Natural killer cell treated with Interleukin-12 subunit alpha and Interleukin-12 subunit beta and Interleukin-15 and Interleukin-18, amount 100 ng/mL, for 72 hours (primary cell): Measurements from ENCODE around the gene EEIG2. TPM values are rescaled to one million over a fixed set of nuclear protein-coding genes. Genes with fewer than 3 reads are reported as not detected.
A peak's percentile ranks its signal among the peaks of the same experiment; 100 is the strongest.
"Not testable (repeated sequence)": the region's sequence is repeated elsewhere in the genome, so short reads cannot be mapped to it uniquely, and the experiment has no call there.

Experiments
- ATAC-seq, 2 donors: fragments of 150-1000 bp; cut with Tn5 transposase in 1 of 2; sonication (Bioruptor Pico), chemical (Tn5 transposase) in 1 of 2; 2 replicates each; pipeline ENCODE4 v1.10.0; 2021
- DNase-seq: peaks from one replicate; pipeline ENCODE4 v3.0.0; 2022; ENCODE audit warnings: low spot score
- H3K27ac Mint-ChIP-seq, 2 donors: 1 replicate in 1 of 2; 2 replicates in 1 of 2; pipeline ENCODE4 v1.8.0; 2022; ENCODE audit warnings: mixed read lengths in 2 of 2, mild to moderate bottlenecking in 1 of 2, moderate library complexity in 1 of 2
- H3K27me3 Mint-ChIP-seq, 2 donors: 1 replicate in 1 of 2; 2 replicates in 1 of 2; pipeline ENCODE4 v1.8.0; 2022; ENCODE audit warnings: mixed read lengths in 2 of 2
- H3K36me3 Mint-ChIP-seq: one replicate; pipeline ENCODE4 v1.8.0; 2022; ENCODE audit warnings: mixed read lengths
- H3K4me1 Mint-ChIP-seq, 2 donors: 1 replicate in 1 of 2; 2 replicates in 1 of 2; pipeline ENCODE4 v1.8.0; 2022; ENCODE audit warnings: low read depth in 2 of 2, mixed read lengths in 2 of 2, mild to moderate bottlenecking in 1 of 2
- H3K4me3 Mint-ChIP-seq: one replicate; pipeline ENCODE4 v1.8.0; 2022; ENCODE audit warnings: mixed read lengths
- H3K9me3 Mint-ChIP-seq: 2 replicates; pipeline ENCODE4 v1.8.0; 2022; ENCODE audit warnings: mixed read lengths
- total RNA-seq, 2 donors: library from RNA; stranded (reverse); gene quantifications; one replicate each; pipeline ENCODE4 v1.2.3, GENCODE V29; 2022

EEIG2 gene
- total RNA-seq, 2 donors from 2014 or later = 18.4 to 20.7 TPM

DNA sequence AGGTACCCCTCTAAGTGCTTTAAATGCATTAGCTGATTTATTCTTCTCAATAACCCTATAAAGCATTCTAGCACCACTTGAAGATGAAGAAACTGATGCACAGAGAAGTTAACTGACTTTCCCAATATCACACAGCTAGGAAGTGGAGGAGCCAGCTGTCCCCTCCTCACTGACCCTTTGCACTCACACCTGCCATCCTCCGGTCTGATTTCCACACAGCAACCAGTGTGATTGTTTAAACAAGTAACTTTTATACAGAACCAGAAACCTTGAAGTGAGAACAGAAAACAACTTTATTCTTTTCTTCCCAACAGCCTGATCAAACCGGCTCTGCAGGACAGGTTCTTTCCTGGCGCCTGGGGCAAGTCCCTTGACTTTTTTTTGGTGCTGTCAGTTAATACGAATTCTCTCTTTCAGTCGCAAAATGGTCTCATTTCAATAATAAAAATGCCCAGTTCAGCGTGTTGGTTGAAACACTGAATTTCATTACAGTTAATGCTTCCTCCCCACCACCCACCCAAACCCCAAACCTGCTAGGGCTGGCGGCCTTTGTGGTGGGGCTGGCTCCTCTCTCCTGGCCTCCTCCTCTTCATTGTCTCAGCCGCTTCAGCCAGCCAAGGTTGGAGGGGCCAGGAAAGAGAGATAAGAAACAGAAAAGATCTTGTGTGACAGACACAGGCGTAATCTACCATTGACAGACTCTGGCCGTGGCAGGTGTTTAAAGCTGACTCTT, 26.4 kb upstream of the EEIG2 start:
- H3K9me3 Mint-ChIP-seq = no peaks in the 10 kb centered on the region
- H3K4me3 Mint-ChIP-seq = no peak overlapping the region
- H3K4me1 Mint-ChIP-seq = peaks cover 12 to 16% of the 10 kb centered on the region in 2 donors
- H3K27ac Mint-ChIP-seq = no peak overlapping the region
- peaks cover 16% of the 10 kb centered on the region for H3K36me3 Mint-ChIP-seq
- ATAC-seq = peak; percentile 41 to 66
- DNase-seq = no peak
- peaks cover 12% of the 10 kb centered on the region in 2 donors for H3K27me3 Mint-ChIP-seq

GRCh38 chr1:108534759-108535158, 25.1 kb upstream of the EEIG2 start:
- peaks cover 17 to 19% of the 10 kb centered on the region in 2 donors for H3K27me3 Mint-ChIP-seq
- H3K27ac Mint-ChIP-seq = peak overlapping the region in 1 of 2 donors; percentile 22
- H3K36me3 Mint-ChIP-seq = peaks cover 16% of the 10 kb centered on the region
- no peak for DNase-seq
- peak overlapping the region; percentile 54 for H3K4me3 Mint-ChIP-seq
- H3K9me3 Mint-ChIP-seq = no peaks in the 10 kb centered on the region
- peak; percentile 60 to 83 for ATAC-seq
- H3K4me1 Mint-ChIP-seq = peaks cover 12 to 16% of the 10 kb centered on the region in 2 donors

DNA sequence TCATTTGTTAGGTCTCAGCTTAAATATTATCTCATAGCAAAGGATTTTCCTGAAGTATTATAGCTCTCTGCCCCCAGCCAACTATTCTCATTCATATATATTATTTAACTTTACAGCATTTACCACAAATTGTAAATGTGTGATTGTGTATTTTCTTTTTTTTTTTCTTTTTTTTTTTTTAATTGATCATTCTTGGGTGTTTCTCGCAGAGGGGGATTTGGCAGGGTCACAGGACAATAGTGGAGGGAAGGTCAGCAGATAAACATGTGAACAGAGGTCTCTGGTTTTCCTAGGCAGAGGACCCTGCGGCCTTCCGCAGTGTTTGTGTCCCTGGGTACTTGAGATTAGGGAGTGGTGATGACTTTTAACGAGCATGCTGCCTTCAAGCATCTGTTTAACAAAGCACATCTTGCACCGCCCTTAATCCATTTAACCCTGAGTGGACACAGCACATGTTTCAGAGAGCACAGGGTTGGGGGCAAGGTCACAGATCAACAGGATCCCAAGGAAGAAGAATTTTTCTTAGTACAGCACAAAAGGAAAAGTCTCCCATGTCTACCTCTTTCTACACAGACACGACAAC, 24.5 kb upstream of the EEIG2 start:
- H3K9me3 Mint-ChIP-seq, DNase-seq, ATAC-seq, H3K4me3 Mint-ChIP-seq: not testable (repeated sequence)
- Mint-ChIP-seq H3K27me3 (peaks cover 13 to 22% of the 10 kb centered on the region in 2 donors), H3K36me3 (peaks cover 16% of the 10 kb centered on the region), H3K4me1 (peaks cover 12 to 16% of the 10 kb centered on the region in 2 donors), H3K27ac (peak overlapping the region in 1 of 2 donors; percentile 22)

GRCh38 chr1:108536021-108536420, 23.9 kb upstream of the EEIG2 start:
- Mint-ChIP-seq H3K4me1 (peaks cover 12 to 16% of the 10 kb centered on the region in 2 donors), H3K27me3 (peaks cover 15 to 22% of the 10 kb centered on the region in 2 donors), H3K36me3 (peaks cover 16% of the 10 kb centered on the region)
- not testable (repeated sequence) for DNase-seq, ATAC-seq, H3K9me3 Mint-ChIP-seq, H3K27ac Mint-ChIP-seq, H3K4me3 Mint-ChIP-seq

GRCh38 chr1:108536791-108537190, 23.1 kb upstream of the EEIG2 start:
- Mint-ChIP-seq H3K36me3 (peaks cover 16% of the 10 kb centered on the region), H3K27me3 (peaks cover 15 to 22% of the 10 kb centered on the region in 2 donors), H3K4me1 (peaks cover 12 to 16% of the 10 kb centered on the region in 2 donors)
- not testable (repeated sequence) for ATAC-seq, H3K9me3 Mint-ChIP-seq, DNase-seq, H3K4me3 Mint-ChIP-seq, H3K27ac Mint-ChIP-seq

GRCh38 chr1:108537976-108538375, 21.9 kb upstream of the EEIG2 start:
- H3K36me3 Mint-ChIP-seq = peaks cover 16% of the 10 kb centered on the region
- H3K27me3 Mint-ChIP-seq = peaks cover 22 to 32% of the 10 kb centered on the region in 2 donors
- H3K4me1 Mint-ChIP-seq = peaks cover 12 to 16% of the 10 kb centered on the region in 2 donors
- no peak overlapping the region for H3K4me3 Mint-ChIP-seq
- DNase-seq (no peak), ATAC-seq (no peak)
- H3K27ac Mint-ChIP-seq = no peak overlapping the region
- no peaks in the 10 kb centered on the region for H3K9me3 Mint-ChIP-seq

DNA sequence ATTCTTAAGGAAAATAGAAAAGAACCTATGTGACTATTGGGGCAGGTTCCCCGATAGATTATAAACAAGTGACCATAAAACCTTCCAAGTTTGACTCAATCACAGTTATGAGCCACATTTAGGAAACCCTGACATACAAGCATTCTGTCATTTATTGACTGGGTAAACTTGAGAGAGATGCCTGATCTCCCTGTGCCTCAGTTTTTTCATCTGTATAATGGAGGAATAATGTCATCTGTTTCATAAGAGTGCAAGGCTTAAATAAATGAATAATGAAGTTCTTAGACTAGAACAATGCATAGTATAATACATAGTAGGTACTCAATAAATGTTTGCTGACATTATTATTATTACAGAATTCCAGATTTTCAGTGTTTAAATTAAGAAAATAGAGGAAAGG, 18.9 kb upstream of the EEIG2 start:
- Mint-ChIP-seq H3K36me3 (peaks cover 16% of the 10 kb centered on the region), H3K27ac (no peak overlapping the region), H3K4me3 (no peak overlapping the region), H3K9me3 (no peaks in the 10 kb centered on the region), H3K4me1 (no peaks in the 10 kb centered on the region), H3K27me3 (peaks cover 38 to 49% of the 10 kb centered on the region in 2 donors)
- ATAC-seq (no peak), DNase-seq (no peak)

DNA sequence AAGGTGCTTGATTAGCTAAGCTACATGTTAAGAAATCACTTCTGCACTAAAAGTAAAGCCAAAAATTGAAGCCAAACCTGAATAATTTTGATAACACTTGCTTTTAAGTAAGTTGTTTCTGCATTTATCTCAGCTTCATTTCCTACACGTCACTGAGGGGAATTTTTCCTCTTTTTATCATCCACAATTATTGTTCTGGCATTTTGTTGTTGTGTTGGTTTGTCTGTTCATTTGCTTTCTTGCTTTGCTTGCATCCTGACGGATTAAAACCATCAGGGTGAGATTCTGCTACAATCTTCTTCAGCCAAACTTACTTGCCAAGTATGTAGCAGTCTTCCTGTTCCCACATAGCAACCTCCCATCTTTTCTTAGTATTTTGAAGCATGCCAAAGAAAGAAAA, 18.0 kb upstream of the EEIG2 start:
- no peak overlapping the region for H3K4me3 Mint-ChIP-seq
- DNase-seq (no peak), ATAC-seq (no peak)
- no peaks in the 10 kb centered on the region for H3K4me1 Mint-ChIP-seq
- peaks cover 38 to 48% of the 10 kb centered on the region in 2 donors for H3K27me3 Mint-ChIP-seq
- peaks cover 16% of the 10 kb centered on the region for H3K36me3 Mint-ChIP-seq
- H3K9me3 Mint-ChIP-seq = no peaks in the 10 kb centered on the region
- no peak overlapping the region for H3K27ac Mint-ChIP-seq

DNA sequence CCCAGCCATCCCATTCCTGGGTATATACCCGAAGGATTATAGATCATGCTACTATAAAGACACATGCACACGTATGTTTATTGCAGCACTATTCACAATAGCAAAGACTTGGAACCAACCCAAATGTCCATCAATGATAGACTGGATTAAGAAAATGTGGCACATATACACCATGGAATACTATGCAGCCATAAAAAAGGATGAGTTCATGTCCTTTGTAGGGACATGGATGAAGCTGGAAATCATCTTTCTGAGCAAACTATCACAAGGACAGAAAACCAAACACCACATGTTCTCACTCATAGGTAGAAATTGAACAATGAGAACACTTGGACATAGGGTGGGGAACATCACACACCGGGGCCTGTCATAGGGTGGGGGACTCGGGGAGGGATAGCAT, 12.4 kb upstream of the EEIG2 start:
- DNase-seq, H3K4me3 Mint-ChIP-seq, H3K9me3 Mint-ChIP-seq, H3K27ac Mint-ChIP-seq, H3K4me1 Mint-ChIP-seq, H3K36me3 Mint-ChIP-seq, ATAC-seq: not testable (repeated sequence)
- peaks cover 20 to 21% of the 10 kb centered on the region in 2 donors for H3K27me3 Mint-ChIP-seq

GRCh38 chr1:108551137-108551862, 8.6 kb upstream of the EEIG2 start:
- H3K4me3 Mint-ChIP-seq = no peak overlapping the region
- no peak overlapping the region for H3K27ac Mint-ChIP-seq
- no peaks in the 10 kb centered on the region for H3K36me3 Mint-ChIP-seq
- ATAC-seq (peak; percentile 65 to 87), DNase-seq (no peak)
- H3K4me1 Mint-ChIP-seq = peaks cover 0 to 5% of the 10 kb centered on the region in 2 donors
- no peaks in the 10 kb centered on the region for H3K9me3 Mint-ChIP-seq
- peaks cover 0 to 5% of the 10 kb centered on the region in 2 donors for H3K27me3 Mint-ChIP-seq

DNA sequence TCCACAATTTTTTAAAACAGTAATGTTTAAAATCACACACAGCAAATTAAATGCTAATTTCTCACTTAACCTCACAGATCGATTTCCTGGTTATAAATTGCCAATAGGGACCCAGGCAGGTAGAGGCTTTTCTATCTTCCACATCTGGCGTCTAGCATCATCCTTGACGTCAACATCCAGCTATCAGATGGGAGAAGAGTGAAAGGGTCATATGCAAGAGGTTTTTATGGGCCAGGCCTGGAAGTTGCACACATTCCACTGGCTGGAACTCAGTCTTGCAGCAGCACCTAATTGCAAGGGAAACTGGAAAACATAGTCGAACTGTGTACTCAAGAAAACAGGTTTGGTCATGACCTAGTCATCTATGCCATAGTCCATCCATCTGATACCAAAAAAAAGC, 6.0 kb upstream of the EEIG2 start:
- Mint-ChIP-seq H3K9me3 (no peaks in the 10 kb centered on the region), H3K4me1 (peaks cover 0 to 5% of the 10 kb centered on the region in 2 donors), H3K27ac (no peak overlapping the region), H3K36me3 (no peaks in the 10 kb centered on the region), H3K4me3 (no peak overlapping the region), H3K27me3 (peaks cover 0 to 5% of the 10 kb centered on the region in 2 donors)
- ATAC-seq = no peak
- no peak for DNase-seq

GRCh38 chr1:108554682-108555427, 5.0 kb upstream of the EEIG2 start:
- H3K27me3 Mint-ChIP-seq = peaks cover 0 to 2% of the 10 kb centered on the region in 2 donors
- no peaks in the 10 kb centered on the region for H3K36me3 Mint-ChIP-seq
- ATAC-seq (no peak), DNase-seq (no peak)
- no peak overlapping the region for H3K4me3 Mint-ChIP-seq
- H3K27ac Mint-ChIP-seq = no peak overlapping the region
- peaks cover 3 to 10% of the 10 kb centered on the region in 2 donors for H3K4me1 Mint-ChIP-seq
- H3K9me3 Mint-ChIP-seq = no peaks in the 10 kb centered on the region

DNA sequence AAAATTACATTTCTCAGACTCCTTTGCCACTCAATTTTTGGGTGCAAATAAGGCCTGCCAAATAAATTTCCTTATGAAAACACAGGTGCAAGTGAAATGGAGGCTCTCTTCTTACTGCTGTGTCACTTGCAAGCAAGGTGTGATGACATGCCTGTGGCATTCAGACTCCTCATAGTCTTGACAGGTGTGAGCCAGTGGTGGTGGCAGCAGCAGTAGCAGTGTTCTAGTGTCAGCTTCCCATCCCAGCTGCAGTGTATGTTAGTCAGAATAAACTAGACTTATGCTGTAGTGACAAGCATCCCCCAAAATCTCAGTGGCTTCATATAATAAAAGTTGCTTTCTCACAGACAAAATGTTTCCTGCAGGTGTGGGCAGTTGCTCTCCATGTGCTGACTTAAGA, 3.8 kb upstream of the EEIG2 start:
- H3K36me3 Mint-ChIP-seq = no peaks in the 10 kb centered on the region
- peaks cover 0 to 2% of the 10 kb centered on the region in 2 donors for H3K27me3 Mint-ChIP-seq
- H3K4me3 Mint-ChIP-seq = no peak overlapping the region
- peaks cover 9 to 17% of the 10 kb centered on the region in 2 donors for H3K4me1 Mint-ChIP-seq
- DNase-seq = no peak
- H3K9me3 Mint-ChIP-seq = no peaks in the 10 kb centered on the region
- ATAC-seq = no peak
- no peak overlapping the region for H3K27ac Mint-ChIP-seq
